CD4-positive, alpha-beta T cell treated with Interleukin-10 for 1 hour (primary cell): Measurements from ENCODE around the gene AFF3.

ENCODE experiments used
- DNase-seq: peaks from one replicate; pipeline ENCODE4 v3.0.0-alpha.2; 2020

The AFF3 gene

GRCh38 chr2:99877963-99878362 is 264.4 kb downstream of the AFF3 start:
- DNase-seq, result no peak

- no peak for DNase-seq
Measured at GRCh38 chr2:99876956-99877355, 265.4 kb downstream of the AFF3 start.

GRCh38 chr2:99875627-99876201 is 266.7 kb downstream of the AFF3 start:
- DNase-seq, result no peak

- no peak for DNase-seq
Measured at GRCh38 chr2:99868260-99868659, 274.1 kb downstream of the AFF3 start.

- DNase-seq, result no peak
Measured at GRCh38 chr2:99867770-99868169, 274.6 kb downstream of the AFF3 start.

GRCh38 chr2:99865818-99866676 is 276.3 kb downstream of the AFF3 start:
- no peak for DNase-seq

GRCh38 chr2:99864561-99865553 is 277.5 kb downstream of the AFF3 start:
- DNase-seq, result no peak

GRCh38 chr2:99863903-99864270 is 278.5 kb downstream of the AFF3 start:
- DNase-seq, result no peak

- DNase-seq, result no peak
Measured at GRCh38 chr2:99863236-99863902, 279.0 kb downstream of the AFF3 start.

GRCh38 chr2:99862566-99862965 is 279.8 kb downstream of the AFF3 start:
- no peak for DNase-seq

GRCh38 chr2:99861376-99861760 is 281.0 kb downstream of the AFF3 start:
- DNase-seq, result no peak

GRCh38 chr2:99860720-99861375 is 281.5 kb downstream of the AFF3 start:
- DNase-seq, result no peak

- no peak for DNase-seq
Measured at GRCh38 chr2:99858951-99859596, 283.3 kb downstream of the AFF3 start.

- no peak for DNase-seq
Measured at GRCh38 chr2:99857867-99858444, 284.4 kb downstream of the AFF3 start.

GRCh38 chr2:99857372-99857771 is 285.0 kb downstream of the AFF3 start:
- no peak for DNase-seq

GRCh38 chr2:99856119-99856518 is 286.3 kb downstream of the AFF3 start:
- DNase-seq, result no peak

GRCh38 chr2:99854236-99854852 is 288.0 kb downstream of the AFF3 start:
- no peak for DNase-seq

- DNase-seq, result no peak
Measured at GRCh38 chr2:99852956-99853355, 289.4 kb downstream of the AFF3 start.

GRCh38 chr2:99852376-99852934 is 289.9 kb downstream of the AFF3 start:
- DNase-seq, result no peak

GRCh38 chr2:99851811-99852210 is 290.6 kb downstream of the AFF3 start:
- no peak for DNase-seq

GRCh38 chr2:99851089-99851488 is 291.3 kb downstream of the AFF3 start:
- no peak for DNase-seq
